CD4-positive, alpha-beta T cell (primary cell): ENCODE results near the gene ERC2. TPM values are rescaled to one million over a fixed set of nuclear protein-coding genes. Genes with fewer than 3 reads are reported as not detected.

Experiments
- ATAC-seq: fragments of 200-7000 bp; cut with Tn5 transposase; one replicate; pipeline ENCODE4 v1.10.0; 2022; ENCODE audit warnings: mild to moderate bottlenecking; ENCODE audit not compliant: poor library complexity
- CTCF ChIA-PET: fragments of 350-600 bp; sonication (Branson Sonifier 250); formaldehyde crosslinking; loops from one replicate; lab custom pipeline; 2021; ENCODE audit warnings: antibody characterized with exemption, inconsistent platforms; lab: Charles Lee
- POLR2A ChIA-PET: fragments of 350-600 bp; sonication (Branson Sonifier 250); formaldehyde crosslinking; loops from one replicate; lab custom pipeline; 2021; ENCODE audit warnings: antibody characterized with exemption, inconsistent platforms; lab: Charles Lee
- DNase-seq, 14 experiments: peaks; one replicate each; pipeline ENCODE4 v3.0.0-alpha.2; 2013 to 2020; ENCODE audit warnings: mixed read lengths in 2 of 14
- H3K27ac ChIP-seq, 2 donors: one replicate each; pipeline versions ENCODE4 v1.5.1 to v1.7.0; 2013; ENCODE audit warnings: low read length in 2 of 2, low read depth in 1 of 2, mild to moderate bottlenecking in 1 of 2
- H3K27me3 ChIP-seq, 2 experiments: 1 replicate in 1 of 2; 2 replicates in 1 of 2; pipeline versions ENCODE4 v1.6.1 to v1.7.0; 2013; ENCODE audit warnings: low read length in 2 of 2, control low read depth in 1 of 2, mild to moderate bottlenecking in 1 of 2, moderate library complexity in 1 of 2; ENCODE audit not compliant: insufficient read depth in 2 of 2, control insufficient read depth in 1 of 2
- H3K36me3 ChIP-seq: one replicate; pipeline ENCODE4 v1.6.1; 2013; ENCODE audit warnings: low read length, control low read depth; ENCODE audit not compliant: insufficient read depth
- H3K4me1 ChIP-seq: one replicate; pipeline ENCODE4 v1.6.1; 2013; ENCODE audit warnings: low read length, control low read depth; ENCODE audit not compliant: insufficient read depth
- H3K4me3 ChIP-seq: one replicate; pipeline ENCODE4 v1.5.1; 2013; ENCODE audit warnings: mild to moderate bottlenecking, low read length, moderate library complexity
- H3K9me3 ChIP-seq, 2 experiments: 1 replicate in 1 of 2; 2 replicates in 1 of 2; pipeline versions ENCODE4 v1.6.1 to v1.7.0; 2013; ENCODE audit warnings: low read length in 2 of 2, mild to moderate bottlenecking in 2 of 2, control low read depth in 1 of 2, moderate library complexity in 1 of 2; ENCODE audit not compliant: control insufficient read depth in 1 of 2, insufficient read depth in 1 of 2
- H3K27ac Mint-ChIP-seq: one replicate; pipeline ENCODE4 v1.8.0; 2020; ENCODE audit warnings: mixed read lengths
- H3K27me3 Mint-ChIP-seq: one replicate; pipeline ENCODE4 v1.8.0; 2021; ENCODE audit warnings: mixed read lengths
- H3K36me3 Mint-ChIP-seq: one replicate; pipeline ENCODE4 v1.8.0; 2021; ENCODE audit warnings: low read depth, mixed read lengths
- H3K4me1 Mint-ChIP-seq: one replicate; pipeline ENCODE4 v1.8.0; 2021; ENCODE audit warnings: low read depth, mixed read lengths
- H3K4me3 Mint-ChIP-seq: one replicate; pipeline ENCODE4 v1.8.0; 2020; ENCODE audit warnings: mild to moderate bottlenecking, mixed read lengths
- H3K9me3 Mint-ChIP-seq: one replicate; pipeline ENCODE4 v1.8.0; 2020; ENCODE audit warnings: mixed read lengths
- CTCF ChIP-seq: fragments of 200-600 bp; IDR thresholded peaks from one replicate; pipeline ENCODE4 v1.8.0; 2022; ENCODE audit warnings: antibody characterized with exemption, mild to moderate bottlenecking
- intact Hi-C, 2 experiments: fragments of 100-400 bp; cut with DNase I in 1 of 2; cut with micrococcal nuclease in 1 of 2; formaldehyde crosslinking; loops; one replicate each; pipeline versions ENCODE4 v1.15.1 to v1.9.0; 2023 to 2025; cut with DNase I, micrococcal nuclease
- total RNA-seq, 174 experiments: library from RNA in 2 of 174; stranded (reverse) in 2 of 174; gene quantifications; one replicate each; pipeline ENCODE4 v1.2.3 and lab custom pipeline; 2021 to 2026

Gene ERC2
- total RNA-seq, 2 experiments from 2014 or later, result not detected

GRCh38 chr3:56154297-56154696 lies 314.0 kb downstream of the ERC2 start:
- Histone ChIP-seq H3K4me1 (no peaks in the 10 kb centered on the region), H3K27me3 (no peaks in the 10 kb centered on the region), H3K4me3 (no peak overlapping the region), H3K27ac (no peak overlapping the region), H3K9me3 (peaks cover 0 to 4% of the 10 kb centered on the region in 2 experiments), H3K36me3 (no peaks in the 10 kb centered on the region)
- no peak for TF ChIP-seq CTCF
- no peak for ATAC-seq
- no peaks in the 10 kb centered on the region for H3K9me3 Mint-ChIP-seq
- DNase-seq, result no peak
- no peak overlapping the region for H3K4me3 Mint-ChIP-seq
- ChIA-PET CTCF (no interaction called here), POLR2A (no interaction called here)
- intact Hi-C loops, result no loop called here
- H3K27me3 Mint-ChIP-seq, result no peaks in the 10 kb centered on the region
- H3K27ac Mint-ChIP-seq, result no peak overlapping the region
- no peaks in the 10 kb centered on the region for H3K36me3 Mint-ChIP-seq
- no peaks in the 10 kb centered on the region for H3K4me1 Mint-ChIP-seq

- intact Hi-C loops, result no loop called here
- DNase-seq, result no peak
- POLR2A ChIA-PET, result no interaction called here
- Histone ChIP-seq H3K27me3 (no peaks in the 10 kb centered on the region), H3K27ac (no peak overlapping the region), H3K4me3 (no peak overlapping the region), H3K9me3 (no peaks in the 10 kb centered on the region), H3K36me3 (no peaks in the 10 kb centered on the region), H3K4me1 (no peaks in the 10 kb centered on the region)
- no peak for TF ChIP-seq CTCF
- ATAC-seq, result no peak
- Mint-ChIP-seq H3K4me3 (no peak overlapping the region), H3K27me3 (peaks cover 10% of the 10 kb centered on the region), H3K36me3 (no peaks in the 10 kb centered on the region), H3K27ac (no peak overlapping the region), H3K9me3 (no peaks in the 10 kb centered on the region), H3K4me1 (no peaks in the 10 kb centered on the region)
- CTCF ChIA-PET, result no interaction called here
Measured at GRCh38 chr3:56147354-56147753, 320.9 kb downstream of the ERC2 start.

- no peak for ATAC-seq
- Histone ChIP-seq H3K27ac (no peak overlapping the region), H3K36me3 (no peaks in the 10 kb centered on the region), H3K27me3 (no peaks in the 10 kb centered on the region), H3K4me3 (no peak overlapping the region), H3K9me3 (no peaks in the 10 kb centered on the region), H3K4me1 (no peaks in the 10 kb centered on the region)
- intact Hi-C loops, result no loop called here
- H3K4me1 Mint-ChIP-seq, result no peaks in the 10 kb centered on the region
- ChIA-PET CTCF (no interaction called here), POLR2A (no interaction called here)
- no peaks in the 10 kb centered on the region for H3K36me3 Mint-ChIP-seq
- no peak overlapping the region for H3K4me3 Mint-ChIP-seq
- no peaks in the 10 kb centered on the region for H3K9me3 Mint-ChIP-seq
- no peak for DNase-seq
- H3K27me3 Mint-ChIP-seq, result peaks cover 10% of the 10 kb centered on the region
- no peak overlapping the region for H3K27ac Mint-ChIP-seq
- TF ChIP-seq CTCF, result no peak
Measured at GRCh38 chr3:56145410-56145809, 322.9 kb downstream of the ERC2 start.
